Stimulated activated naive CD8-positive, alpha-beta T cell treated with anti-CD3 and anti-CD28 coated beads, Interleukin-15, Interleukin-2, amounts not matched to agents 100 ng/mL and 50 ng/mL, for 24 hours (primary cell): ENCODE data around the gene SOST.

Experiments used
- H3K27ac Mint-ChIP-seq: one replicate; pipeline ENCODE4 v1.8.0; 2021; ENCODE audit warnings: mild to moderate bottlenecking, mixed read lengths
- H3K27me3 Mint-ChIP-seq: one replicate; pipeline ENCODE4 v1.8.0; 2021; ENCODE audit warnings: mixed read lengths
- H3K36me3 Mint-ChIP-seq: one replicate; pipeline ENCODE4 v1.8.0; 2021; ENCODE audit warnings: low read depth, mixed read lengths
- H3K4me1 Mint-ChIP-seq: one replicate; pipeline ENCODE4 v1.8.0; 2021; ENCODE audit warnings: low read depth, mixed read lengths
- H3K4me3 Mint-ChIP-seq: one replicate; pipeline ENCODE4 v1.8.0; 2021; ENCODE audit warnings: mild to moderate bottlenecking, mixed read lengths
- H3K9me3 Mint-ChIP-seq: one replicate; pipeline ENCODE4 v1.8.0; 2021; ENCODE audit warnings: mixed read lengths

Gene SOST

DNA sequence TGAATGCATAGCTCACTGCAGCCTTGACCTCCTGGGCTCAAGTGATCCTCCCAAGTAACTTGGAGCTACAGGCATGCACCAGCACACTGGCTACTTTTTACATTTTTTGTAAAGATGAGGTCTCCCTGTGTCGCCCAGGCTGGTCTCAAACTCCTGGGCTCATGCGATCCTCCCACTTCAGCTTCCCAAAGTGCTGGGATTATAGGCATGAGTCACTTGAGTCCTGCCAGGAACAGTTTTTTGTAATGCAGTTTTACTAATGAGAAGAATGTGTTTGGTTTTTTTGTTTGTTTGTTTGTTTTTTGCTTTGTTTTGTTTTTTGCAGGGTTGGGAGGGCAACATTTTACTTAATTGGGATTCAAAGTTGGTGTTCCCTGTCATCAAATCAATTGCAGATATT lies 22.2 kb downstream of the SOST start:
- H3K9me3 Mint-ChIP-seq, result no peaks in the 10 kb centered on the region
- peaks cover 19% of the 10 kb centered on the region for H3K27me3 Mint-ChIP-seq
- no peak overlapping the region for H3K27ac Mint-ChIP-seq
- no peaks in the 10 kb centered on the region for H3K4me1 Mint-ChIP-seq
- no peak overlapping the region for H3K4me3 Mint-ChIP-seq
- no peaks in the 10 kb centered on the region for H3K36me3 Mint-ChIP-seq

DNA sequence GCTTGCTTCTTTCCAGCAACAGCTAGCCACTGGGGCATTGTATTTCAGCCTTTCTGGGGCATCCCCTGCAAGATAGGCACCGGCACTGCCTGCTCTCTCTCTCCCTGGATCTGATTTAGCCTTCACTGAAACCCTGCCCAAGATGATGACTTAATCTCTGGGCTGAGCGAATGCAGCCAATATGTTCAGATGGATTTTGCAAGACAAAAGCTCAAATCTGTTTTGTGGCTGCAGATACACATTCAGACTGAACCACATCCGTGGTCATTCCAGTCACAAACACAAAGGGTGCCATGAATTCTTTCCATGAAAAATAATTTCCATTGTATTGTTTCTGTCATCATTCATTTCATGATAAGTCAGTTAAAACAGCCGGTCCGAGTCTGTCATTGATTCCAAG lies 24.2 kb downstream of the SOST start:
- Mint-ChIP-seq H3K9me3 (no peaks in the 10 kb centered on the region), H3K27me3 (peaks cover 21% of the 10 kb centered on the region), H3K36me3 (no peaks in the 10 kb centered on the region), H3K4me3 (no peak overlapping the region), H3K4me1 (no peaks in the 10 kb centered on the region), H3K27ac (no peak overlapping the region)

GRCh38 chr17:43733956-43734355 lies 24.6 kb downstream of the SOST start:
- no peaks in the 10 kb centered on the region for H3K36me3 Mint-ChIP-seq
- H3K4me1 Mint-ChIP-seq, result no peaks in the 10 kb centered on the region
- H3K9me3 Mint-ChIP-seq, result no peaks in the 10 kb centered on the region
- no peak overlapping the region for H3K27ac Mint-ChIP-seq
- H3K4me3 Mint-ChIP-seq, result no peak overlapping the region
- peaks cover 18% of the 10 kb centered on the region for H3K27me3 Mint-ChIP-seq

- Mint-ChIP-seq H3K4me1 (no peaks in the 10 kb centered on the region), H3K27me3 (peaks cover 18% of the 10 kb centered on the region), H3K36me3 (no peaks in the 10 kb centered on the region), H3K27ac (no peak overlapping the region), H3K4me3 (no peak overlapping the region), H3K9me3 (no peaks in the 10 kb centered on the region)
Measured at GRCh38 chr17:43732958-43733357, 25.6 kb downstream of the SOST start.

DNA sequence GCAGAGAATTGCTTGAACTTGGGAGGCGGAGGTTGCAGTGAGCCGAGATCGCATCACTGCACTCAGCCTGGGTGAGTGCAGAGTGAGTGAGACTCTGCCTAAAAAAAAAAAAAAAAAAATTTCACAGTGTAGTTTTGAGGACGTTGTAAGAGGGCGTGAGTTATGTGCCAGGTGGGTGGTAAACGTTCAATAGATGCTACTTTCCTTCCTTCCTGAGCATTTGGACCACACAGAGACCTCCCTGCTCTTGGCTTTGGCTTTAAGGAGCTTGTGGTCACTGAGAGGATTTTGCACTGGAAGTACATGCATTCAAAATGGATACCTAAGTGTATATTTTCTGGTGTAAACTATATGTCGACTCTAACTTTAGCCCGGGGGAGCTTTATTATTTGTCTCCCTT lies 30.5 kb downstream of the SOST start:
- Mint-ChIP-seq H3K9me3 (no peaks in the 10 kb centered on the region), H3K4me1 (no peaks in the 10 kb centered on the region), H3K27ac (no peak overlapping the region), H3K4me3 (no peak overlapping the region), H3K27me3 (peaks cover 4% of the 10 kb centered on the region), H3K36me3 (no peaks in the 10 kb centered on the region)

- Mint-ChIP-seq H3K4me1 (peaks cover 20% of the 10 kb centered on the region), H3K27ac (no peak overlapping the region), H3K4me3 (no peak overlapping the region), H3K36me3 (no peaks in the 10 kb centered on the region), H3K27me3 (no peaks in the 10 kb centered on the region), H3K9me3 (no peaks in the 10 kb centered on the region)
Measured at GRCh38 chr17:43723697-43724359, 34.8 kb downstream of the SOST start.

- Mint-ChIP-seq H3K9me3 (no peaks in the 10 kb centered on the region), H3K36me3 (no peaks in the 10 kb centered on the region), H3K4me1 (peaks cover 20% of the 10 kb centered on the region), H3K27me3 (peaks cover 4% of the 10 kb centered on the region), H3K4me3 (no peak overlapping the region), H3K27ac (no peak overlapping the region)
Measured at GRCh38 chr17:43722870-43723665, 35.5 kb downstream of the SOST start.

DNA sequence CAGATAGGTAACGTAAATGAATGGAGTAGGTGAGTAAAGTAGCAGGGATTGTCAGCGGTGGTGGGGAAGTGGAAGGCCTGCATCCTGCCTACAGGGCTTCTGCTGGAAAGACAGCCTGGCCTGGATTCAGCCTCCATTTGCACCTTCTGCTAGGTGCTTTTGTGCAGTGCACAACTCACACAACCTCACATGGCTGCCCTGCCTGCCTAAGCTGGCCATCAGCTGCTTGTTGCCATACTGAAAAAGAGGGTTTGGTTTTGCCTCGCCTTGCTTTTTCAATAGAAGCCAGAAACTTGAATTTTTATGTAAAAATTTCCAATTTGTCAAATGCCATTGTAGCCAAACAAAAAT lies 36.3 kb downstream of the SOST start:
- Mint-ChIP-seq H3K27me3 (peaks cover 5% of the 10 kb centered on the region), H3K36me3 (no peaks in the 10 kb centered on the region), H3K4me1 (peaks cover 20% of the 10 kb centered on the region), H3K4me3 (no peak overlapping the region), H3K27ac (no peak overlapping the region), H3K9me3 (no peaks in the 10 kb centered on the region)

- Mint-ChIP-seq H3K27me3 (peaks cover 8% of the 10 kb centered on the region), H3K36me3 (no peaks in the 10 kb centered on the region), H3K4me1 (peaks cover 20% of the 10 kb centered on the region), H3K27ac (peak overlapping the region; percentile 87), H3K9me3 (no peaks in the 10 kb centered on the region), H3K4me3 (peak overlapping the region; percentile 87)
Measured at GRCh38 chr17:43721537-43722268, 36.9 kb downstream of the SOST start.

GRCh38 chr17:43720311-43721060 lies 38.1 kb downstream of the SOST start:
- H3K27me3 Mint-ChIP-seq, result peaks cover 10% of the 10 kb centered on the region
- no peaks in the 10 kb centered on the region for H3K36me3 Mint-ChIP-seq
- no peaks in the 10 kb centered on the region for H3K9me3 Mint-ChIP-seq
- H3K4me1 Mint-ChIP-seq, result peaks cover 20% of the 10 kb centered on the region
- H3K4me3 Mint-ChIP-seq, result peak overlapping the region; percentile 87
- peak overlapping the region; percentile 90 for H3K27ac Mint-ChIP-seq

DNA sequence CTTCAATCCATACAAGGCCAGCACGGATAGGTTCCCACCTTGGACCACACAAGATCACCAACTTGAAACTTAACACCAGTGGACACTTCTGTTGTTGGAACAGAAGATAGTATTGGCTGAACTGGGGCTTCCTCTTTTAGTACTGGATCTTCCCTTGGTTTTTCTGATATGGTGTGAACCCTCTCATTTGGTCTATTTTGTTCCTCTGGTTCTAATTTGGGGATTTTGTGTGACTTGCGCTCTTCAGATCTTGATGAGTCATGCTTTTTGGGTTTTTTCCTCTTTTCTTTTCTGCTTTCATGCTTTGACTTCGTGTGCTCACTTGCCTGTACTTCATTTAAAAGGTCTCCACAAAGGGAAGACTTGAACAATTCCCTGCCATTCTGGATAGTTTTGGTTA lies 39.0 kb downstream of the SOST start:
- H3K4me1 Mint-ChIP-seq, result peaks cover 21% of the 10 kb centered on the region
- H3K36me3 Mint-ChIP-seq, result no peaks in the 10 kb centered on the region
- H3K9me3 Mint-ChIP-seq, result no peaks in the 10 kb centered on the region
- peaks cover 17% of the 10 kb centered on the region for H3K27me3 Mint-ChIP-seq
- peak overlapping the region; percentile 90 for H3K27ac Mint-ChIP-seq
- peak overlapping the region; percentile 87 for H3K4me3 Mint-ChIP-seq

GRCh38 chr17:43718544-43718943 lies 40.0 kb downstream of the SOST start:
- Mint-ChIP-seq H3K27me3 (peaks cover 24% of the 10 kb centered on the region), H3K9me3 (no peaks in the 10 kb centered on the region), H3K4me3 (no peak overlapping the region), H3K27ac (no peak overlapping the region), H3K4me1 (peaks cover 28% of the 10 kb centered on the region), H3K36me3 (no peaks in the 10 kb centered on the region)

- no peak overlapping the region for H3K4me3 Mint-ChIP-seq
- H3K9me3 Mint-ChIP-seq, result no peaks in the 10 kb centered on the region
- peaks cover 30% of the 10 kb centered on the region for H3K27me3 Mint-ChIP-seq
- H3K4me1 Mint-ChIP-seq, result peaks cover 33% of the 10 kb centered on the region
- no peaks in the 10 kb centered on the region for H3K36me3 Mint-ChIP-seq
- H3K27ac Mint-ChIP-seq, result no peak overlapping the region
Measured at GRCh38 chr17:43717913-43718312, 40.7 kb downstream of the SOST start.

GRCh38 chr17:43714465-43715149 lies 44.0 kb downstream of the SOST start:
- Mint-ChIP-seq H3K4me1 (peaks cover 19% of the 10 kb centered on the region), H3K36me3 (no peaks in the 10 kb centered on the region), H3K4me3 (peak overlapping the region; percentile 49), H3K27ac (no peak overlapping the region), H3K27me3 (peaks cover 55% of the 10 kb centered on the region), H3K9me3 (no peaks in the 10 kb centered on the region)
